Measurements from ENCODE around the gene MT1HL1.

MT1HL1 gene

GRCh38 chr1:237042526-237042891 is 38.3 kb upstream of the MT1HL1 start:
- Histone ChIP-seq H3K27ac (ENCODE audit: low read depth, low read length) (no peak overlapping the region), H3K4me3 (ENCODE audit: low read length) (no peak overlapping the region), H3K79me2 (ENCODE audit: control insufficient read depth, low read length) (no peaks in the 10 kb centered on the region), H4K20me1 (ENCODE audit: control insufficient read depth, insufficient read depth, low read depth, low read length) (no peaks in the 10 kb centered on the region), H3F3A (ENCODE audit: control insufficient read depth, insufficient read depth) (no peaks in the 10 kb centered on the region), H3K9me2 (replicated peaks; ENCODE audit: control insufficient read depth, low read length) (no peaks in the 10 kb centered on the region), H3K4me2 (ENCODE audit: low read length) (no peak overlapping the region), H3K4me1 (ENCODE audit: control insufficient read depth, low read length) (no peaks in the 10 kb centered on the region), H3K27me3 (ENCODE audit: control insufficient read depth, low read length) (peaks cover 4% of the 10 kb centered on the region), H3K36me3 (ENCODE audit: control insufficient read depth, low read length) (no peaks in the 10 kb centered on the region), H3K9me3 (ENCODE audit: control insufficient read depth, insufficient read depth, low read length) (no peaks in the 10 kb centered on the region)
- no peak for TF ChIP-seq CTCF (IDR thresholded peaks at IDR 0.05; ENCODE audit: low read depth, low read length, poor library complexity, severe bottlenecking)
- no peak for TF ChIP-seq EZH2phosphoT487 (IDR thresholded peaks at IDR 0.05; ENCODE audit: borderline replicate concordance, low read length)

- Histone ChIP-seq H3K4me2 (ENCODE audit: low read length) (no peak within 1 kb of the TSS), H3K27ac (ENCODE audit: low read depth, low read length) (no peak within 1 kb of the TSS), H4K20me1 (ENCODE audit: control insufficient read depth, insufficient read depth, low read depth, low read length) (no peaks in the 10 kb centered on the region), H3K27me3 (ENCODE audit: control insufficient read depth, low read length) (peaks cover 4% of the 10 kb centered on the region), H3K36me3 (ENCODE audit: control insufficient read depth, low read length) (no peaks in the 10 kb centered on the region), H3F3A (ENCODE audit: control insufficient read depth, insufficient read depth) (no peaks in the 10 kb centered on the region), H3K9me2 (replicated peaks; ENCODE audit: control insufficient read depth, low read length) (no peaks in the 10 kb centered on the region), H3K9me3 (ENCODE audit: control insufficient read depth, insufficient read depth, low read length) (no peaks in the 10 kb centered on the region), H3K79me2 (ENCODE audit: control insufficient read depth, low read length) (no peaks in the 10 kb centered on the region), H3K4me1 (ENCODE audit: control insufficient read depth, low read length) (no peaks in the 10 kb centered on the region), H3K4me3 (ENCODE audit: low read length) (no peak within 1 kb of the TSS)
- no peak for TF ChIP-seq CTCF (IDR thresholded peaks at IDR 0.05; ENCODE audit: low read depth, low read length, poor library complexity, severe bottlenecking)
- TF ChIP-seq EZH2phosphoT487 (IDR thresholded peaks at IDR 0.05; ENCODE audit: borderline replicate concordance, low read length): no peak
Observed at GRCh38 chr1:237041795-237042525, 37.7 kb upstream of the MT1HL1 start, which contains the start of gene RYR2. Gene RYR2, plus strand, starts transcription at chr1:237042184. Its CDS starts 338 bp downstream, at chr1:237042522.

- H3F3A ChIP-seq (ENCODE audit: control insufficient read depth, insufficient read depth): no peaks in the 10 kb centered on the region
- no peaks in the 10 kb centered on the region for H3K4me1 ChIP-seq (ENCODE audit: control insufficient read depth, low read length)
- H3K4me2 ChIP-seq (ENCODE audit: low read length): no peak overlapping the region
- no peaks in the 10 kb centered on the region for H3K9me2 ChIP-seq (replicated peaks; ENCODE audit: control insufficient read depth, low read length)
- no peaks in the 10 kb centered on the region for H3K36me3 ChIP-seq (ENCODE audit: control insufficient read depth, low read length)
- H3K79me2 ChIP-seq (ENCODE audit: control insufficient read depth, low read length): no peaks in the 10 kb centered on the region
- H3K27me3 ChIP-seq (ENCODE audit: control insufficient read depth, low read length): peaks cover 4% of the 10 kb centered on the region
- H3K9me3 ChIP-seq (ENCODE audit: control insufficient read depth, insufficient read depth, low read length): no peaks in the 10 kb centered on the region
- no peaks in the 10 kb centered on the region for H4K20me1 ChIP-seq (ENCODE audit: control insufficient read depth, insufficient read depth, low read depth, low read length)
- no peak for TF ChIP-seq CTCF (IDR thresholded peaks at IDR 0.05; ENCODE audit: low read depth, low read length, poor library complexity, severe bottlenecking)
- TF ChIP-seq EZH2phosphoT487 (IDR thresholded peaks at IDR 0.05; ENCODE audit: borderline replicate concordance, low read length): no peak
- no peak overlapping the region for H3K4me3 ChIP-seq (ENCODE audit: low read length)
- H3K27ac ChIP-seq (ENCODE audit: low read depth, low read length): no peak overlapping the region
Observed at GRCh38 chr1:237041461-237041794, 37.2 kb upstream of the MT1HL1 start.
